Liver (tissue), 9 donors: ENCODE data around the gene POLR3C. TPM values are rescaled to one million over a fixed set of nuclear protein-coding genes. Genes with fewer than 3 reads are reported as not detected.

Experiments used
- DNase-seq: peaks from one replicate; pipeline ENCODE4 v3.0.0-alpha.2; 2017; ENCODE audit warnings: low spot score
- H3K27ac ChIP-seq, 2 donors: one replicate each; pipeline ENCODE4 v1.7.0; 2013; ENCODE audit warnings: inconsistent platforms in 2 of 2, low read length in 2 of 2, control low read depth in 1 of 2, low read depth in 1 of 2, mild to moderate bottlenecking in 1 of 2
- H3K27me3 ChIP-seq, 4 donors: one replicate each; pipeline versions ENCODE4 v1.6.1 to v1.7.0; 2013; ENCODE audit warnings: low read length in 3 of 4, inconsistent platforms in 1 of 4, mild to moderate bottlenecking in 1 of 4, moderate library complexity in 1 of 4; ENCODE audit not compliant: control insufficient read depth in 4 of 4, insufficient read depth in 4 of 4
- H3K36me3 ChIP-seq, 4 donors: one replicate each; pipeline versions ENCODE4 v1.6.1 to v1.7.0; 2013; ENCODE audit warnings: low read length in 3 of 4, mild to moderate bottlenecking in 3 of 4, low read depth in 1 of 4, moderate library complexity in 1 of 4; ENCODE audit not compliant: control insufficient read depth in 4 of 4, insufficient read depth in 3 of 4
- H3K4me1 ChIP-seq, 4 donors: one replicate each; pipeline versions ENCODE4 v1.6.1 to v1.7.0; 2013; ENCODE audit warnings: low read length in 3 of 4, mild to moderate bottlenecking in 3 of 4, moderate library complexity in 1 of 4; ENCODE audit not compliant: control insufficient read depth in 4 of 4, insufficient read depth in 4 of 4
- H3K4me3 ChIP-seq, 3 donors: one replicate each; pipeline versions ENCODE4 v1.6.1 to v1.7.0; 2013; ENCODE audit warnings: low read length in 3 of 3, control low read depth in 1 of 3, low read depth in 1 of 3, mild to moderate bottlenecking in 1 of 3
- H3K9ac ChIP-seq, 2 donors: one replicate each; pipeline ENCODE4 v1.7.0; 2013; ENCODE audit warnings: low read length in 2 of 2, mild to moderate bottlenecking in 2 of 2, moderate library complexity in 2 of 2, control low read depth in 1 of 2, low read depth in 1 of 2
- H3K9me3 ChIP-seq, 4 donors: one replicate each; pipeline versions ENCODE4 v1.6.1 to v1.7.0; 2013; ENCODE audit warnings: low read length in 3 of 4; ENCODE audit not compliant: control insufficient read depth in 4 of 4
- ATF3 ChIP-seq: IDR thresholded peaks from 2 replicates; pipeline ENCODE4 v1.6.1; 2016; ENCODE audit warnings: antibody characterized with exemption
- CTCF ChIP-seq: fragments of 150-350 bp; IDR thresholded peaks from 2 replicates; pipeline ENCODE4 v1.5.1; 2017; ENCODE audit warnings: improper control_type of control experiment, low read depth, low read length; ENCODE audit not compliant: missing input control
- EGR1 ChIP-seq, 2 donors: IDR thresholded peaks; 2 replicates each; pipeline ENCODE4 v1.6.1; 2016 to 2018; ENCODE audit warnings: antibody characterized with exemption in 2 of 2, low read depth in 2 of 2
- FOXA1 ChIP-seq: IDR thresholded peaks from 2 replicates; pipeline ENCODE4 v1.6.1; 2016; ENCODE audit warnings: antibody characterized with exemption
- FOXA2 ChIP-seq: IDR thresholded peaks from 2 replicates; pipeline ENCODE4 v1.6.1; 2016; ENCODE audit warnings: antibody characterized with exemption
- GABPA ChIP-seq, 2 donors: IDR thresholded peaks in 1 of 2; conservative IDR thresholded peaks in 1 of 2; 2 replicates each; pipeline ENCODE4 v1.6.1; 2016; ENCODE audit warnings: antibody characterized with exemption in 2 of 2, mild to moderate bottlenecking in 1 of 2, moderate library complexity in 1 of 2
- HNF4A ChIP-seq, 2 donors: conservative IDR thresholded peaks; 2 replicates each; pipeline ENCODE4 v1.6.1; 2016; ENCODE audit warnings: antibody characterized with exemption in 2 of 2, mild to moderate bottlenecking in 2 of 2
- HNF4G ChIP-seq: IDR thresholded peaks from 2 replicates; pipeline ENCODE4 v1.6.1; 2016; ENCODE audit warnings: antibody characterized with exemption
- JUND ChIP-seq, 2 donors: IDR thresholded peaks; 2 replicates each; pipeline ENCODE4 v1.6.1; 2016; ENCODE audit warnings: antibody characterized with exemption in 2 of 2
- MAX ChIP-seq: IDR thresholded peaks from 2 replicates; pipeline ENCODE4 v1.6.1; 2016; ENCODE audit warnings: antibody characterized with exemption
- NR2F2 ChIP-seq: IDR thresholded peaks from 2 replicates; pipeline ENCODE4 v1.6.1; 2016; ENCODE audit warnings: antibody characterized with exemption
- RAD21 ChIP-seq, 2 donors: IDR thresholded peaks; 2 replicates each; pipeline ENCODE4 v1.6.1; 2016; ENCODE audit warnings: antibody characterized with exemption in 2 of 2, mild to moderate bottlenecking in 2 of 2
- REST ChIP-seq: IDR thresholded peaks from 2 replicates; pipeline ENCODE4 v1.6.1; 2016; ENCODE audit warnings: antibody characterized with exemption, mild to moderate bottlenecking
- RXRA ChIP-seq, 2 donors: IDR thresholded peaks; 2 replicates each; pipeline ENCODE4 v1.6.1; 2017 to 2018; ENCODE audit warnings: antibody characterized with exemption in 2 of 2, mild to moderate bottlenecking in 1 of 2
- SP1 ChIP-seq: IDR thresholded peaks from 2 replicates; pipeline ENCODE4 v1.6.1; 2018; ENCODE audit warnings: antibody characterized with exemption, mild to moderate bottlenecking
- TAF1 ChIP-seq: conservative IDR thresholded peaks from 2 replicates; pipeline ENCODE4 v1.6.1; 2016; ENCODE audit warnings: antibody characterized with exemption, mild to moderate bottlenecking
- YY1 ChIP-seq: IDR thresholded peaks from 2 replicates; pipeline ENCODE4 v1.6.1; 2016; ENCODE audit warnings: antibody characterized with exemption, mild to moderate bottlenecking
- ZBTB33 ChIP-seq: IDR thresholded peaks from 2 replicates; pipeline ENCODE4 v1.6.1; 2016; ENCODE audit warnings: antibody characterized with exemption
- WGBS: extraction: QIAGEN DNeasy Blood & Tissue Kit; methylation state at CpG from one replicate; pipeline ENCODE4 v1.1.7; 2013; 5-methylcytosine and 5-hydroxymethylcytosine counted together
- polyA plus RNA-seq, 2 donors: library from polyadenylated mRNA; stranded (reverse) in 1 of 2; unstranded in 1 of 2; fragments of 200-250 nt in 1 of 2; fragments of >200 nt in 1 of 2; fragmentation: Nextera tagmentation in 1 of 2; extraction: Ambion mirVana in 1 of 2; gene quantifications; one replicate each; pipeline versions ENCODE4 v1.2.1 to v1.2.3, GENCODE V29; 2013 to 2015
- total RNA-seq, 2 donors: library from RNA; depleted of rRNA; stranded (reverse); fragments of >200 nt; gene quantifications; one replicate each; pipeline ENCODE4 v1.2.3, GENCODE V29; 2014
- donor health status: healthy.
- donor health status: healthy.
- donor health status: healthy.
- donor health status: healthy.
- donor health status: healthy.

The POLR3C gene
- total and polyA plus RNA-seq, 4 donors, result 6.3 to 22.0 (median 10.6) TPM

GRCh38 chr1:145805057-145805456 is 18.9 kb upstream of the POLR3C start:
- Histone ChIP-seq H3K4me3 (no peak overlapping the region), H3K9me3 (no peaks in the 10 kb centered on the region), H3K36me3 (no peaks in the 10 kb centered on the region), H3K27ac (no peak overlapping the region), H3K9ac (no peak overlapping the region), H3K4me1 (no peaks in the 10 kb centered on the region), H3K27me3 (no peaks in the 10 kb centered on the region)
- DNase-seq, result no peak
- TF ChIP-seq YY1, result no peak
- no peak for TF ChIP-seq REST
- 95% methylated on average over 1 of the region's 1 CpG for WGBS

GRCh38 chr1:145806408-145806807 is 17.6 kb upstream of the POLR3C start:
- no peaks in the 10 kb centered on the region for H3K36me3 ChIP-seq
- TF ChIP-seq HNF4A (conservative IDR thresholded peaks at IDR 0.05) (no peak), NR2F2 (no peak), FOXA1 (no peak), CTCF (no peak), ATF3 (no peak), SP1 (no peak), FOXA2 (no peak), TAF1 (no peak), MAX (no peak), REST (no peak), EGR1 (IDR thresholded peaks at IDR 0.05; ENCODE audit: low read depth in 2 of 2) (no peak), ZBTB33 (no peak), GABPA (IDR thresholded peaks at IDR 0.05 in 1 of 2, conservative IDR thresholded peaks at IDR 0.05 in 1 of 2) (no peak), JUND (IDR thresholded peaks at IDR 0.05) (no peak), RXRA (IDR thresholded peaks at IDR 0.05) (no peak), RAD21 (IDR thresholded peaks at IDR 0.05) (no peak), YY1 (no peak), HNF4G (no peak)
- no peak overlapping the region for H3K9ac ChIP-seq
- WGBS, result 98% methylated on average over 4 of the region's 4 CpGs
- H3K9me3 ChIP-seq, result no peaks in the 10 kb centered on the region
- no peaks in the 10 kb centered on the region for H3K4me1 ChIP-seq
- no peak for DNase-seq
- no peak overlapping the region for H3K27ac ChIP-seq
- H3K27me3 ChIP-seq, result no peaks in the 10 kb centered on the region
- H3K4me3 ChIP-seq, result no peak overlapping the region
